HG03565 (cell line): Measurements from ENCODE around the gene STON1.
"Not testable (repeated sequence)": the region's sequence is repeated elsewhere in the genome, so short reads cannot be mapped to it uniquely, and the experiment has no call there.

ENCODE experiments used
- ATAC-seq: cut with Tn5 transposase; IDR thresholded peaks from one replicate; pipeline ENCODE4 v1.9.1; 2021; ENCODE audit warnings: mild to moderate bottlenecking, moderate library complexity; ENCODE audit not compliant: unreplicated experiment

Gene STON1, protein sequence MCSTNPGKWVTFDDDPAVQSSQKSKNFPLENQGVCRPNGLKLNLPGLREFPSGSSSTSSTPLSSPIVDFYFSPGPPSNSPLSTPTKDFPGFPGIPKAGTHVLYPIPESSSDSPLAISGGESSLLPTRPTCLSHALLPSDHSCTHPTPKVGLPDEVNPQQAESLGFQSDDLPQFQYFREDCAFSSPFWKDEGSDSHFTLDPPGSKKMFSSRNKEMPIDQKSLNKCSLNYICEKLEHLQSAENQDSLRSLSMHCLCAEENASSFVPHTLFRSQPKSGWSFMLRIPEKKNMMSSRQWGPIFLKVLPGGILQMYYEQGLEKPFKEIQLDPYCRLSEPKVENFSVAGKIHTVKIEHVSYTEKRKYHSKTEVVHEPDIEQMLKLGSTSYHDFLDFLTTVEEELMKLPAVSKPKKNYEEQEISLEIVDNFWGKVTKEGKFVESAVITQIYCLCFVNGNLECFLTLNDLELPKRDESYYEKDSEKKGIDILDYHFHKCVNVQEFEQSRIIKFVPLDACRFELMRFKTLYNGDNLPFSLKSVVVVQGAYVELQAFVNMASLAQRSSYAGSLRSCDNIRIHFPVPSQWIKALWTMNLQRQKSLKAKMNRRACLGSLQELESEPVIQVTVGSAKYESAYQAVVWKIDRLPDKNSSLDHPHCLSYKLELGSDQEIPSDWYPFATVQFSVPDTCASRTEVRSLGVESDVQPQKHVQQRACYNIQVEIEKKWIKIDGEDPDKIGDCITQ

GRCh38 chr2:48530033-48530811 is at the start of gene STON1:
Gene STON1, plus strand, starts transcription at chr2:48530154. Its CDS starts 50,480 bp downstream, at chr2:48580634.
- no peak for ATAC-seq

DNA sequence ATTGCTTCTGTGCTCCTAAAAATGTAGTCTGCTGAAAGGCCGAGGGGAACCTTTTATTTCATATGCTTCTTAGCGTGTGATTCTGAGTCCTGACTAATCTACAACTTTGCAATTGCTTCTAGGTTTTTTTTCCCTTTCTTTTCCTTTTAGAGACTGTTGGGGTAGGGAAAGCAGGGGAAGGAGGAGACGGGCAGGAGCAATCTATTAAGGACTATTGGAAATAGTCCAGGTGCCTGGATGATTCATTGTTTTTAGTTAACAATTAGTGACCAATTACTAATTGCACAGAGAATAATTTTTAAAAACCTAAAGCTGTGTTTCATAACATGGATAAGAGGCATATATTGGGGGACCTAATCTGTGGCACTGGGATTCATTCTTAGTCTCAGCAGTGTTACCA is 49.4 kb upstream of the STON1 start:
- no peak for ATAC-seq

- ATAC-seq, result no peak
Observed at GRCh38 chr2:48482313-48482712, 47.6 kb upstream of the STON1 start.

DNA sequence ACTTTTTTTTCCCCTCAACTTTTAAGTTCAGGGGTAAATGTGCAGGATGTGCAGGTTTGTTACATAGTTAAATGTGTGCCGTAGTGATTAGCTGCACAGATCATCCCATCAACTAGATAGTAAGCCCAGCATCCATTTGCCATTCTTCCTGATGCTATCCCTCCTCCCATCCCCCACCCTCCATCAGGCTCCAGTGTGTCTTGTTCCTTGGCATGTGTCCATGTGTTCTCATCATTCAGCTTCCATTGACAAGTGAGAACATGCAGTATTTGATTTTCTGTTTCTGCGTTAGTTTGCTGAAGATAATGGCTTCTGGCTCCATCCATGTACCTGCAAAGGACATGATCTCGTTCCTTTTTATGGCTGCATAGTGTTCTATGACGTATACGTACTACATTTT is 47.2 kb upstream of the STON1 start:
- ATAC-seq, result no peak

DNA sequence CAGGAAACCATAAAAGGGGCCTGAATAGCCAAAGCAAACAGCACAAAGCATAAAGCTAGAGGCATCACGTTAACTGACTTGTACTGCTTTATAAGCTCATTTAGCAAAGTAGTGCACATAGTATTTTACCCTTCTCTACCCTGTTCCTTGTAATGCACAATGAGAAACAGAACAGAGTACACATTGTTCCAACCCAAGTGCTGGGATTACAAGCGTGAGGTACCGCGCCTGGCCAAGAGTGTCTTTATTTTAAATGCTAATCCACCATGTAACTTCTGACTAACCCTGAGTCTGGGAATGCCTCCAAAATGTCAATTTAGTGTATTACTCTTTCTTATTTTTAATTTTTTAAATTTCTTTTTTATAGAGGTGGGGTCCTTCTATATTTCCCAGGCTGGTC is 46.4 kb upstream of the STON1 start:
- ATAC-seq, result no peak

GRCh38 chr2:48483916-48484315 is 46.0 kb upstream of the STON1 start:
- ATAC-seq, result no peak

DNA sequence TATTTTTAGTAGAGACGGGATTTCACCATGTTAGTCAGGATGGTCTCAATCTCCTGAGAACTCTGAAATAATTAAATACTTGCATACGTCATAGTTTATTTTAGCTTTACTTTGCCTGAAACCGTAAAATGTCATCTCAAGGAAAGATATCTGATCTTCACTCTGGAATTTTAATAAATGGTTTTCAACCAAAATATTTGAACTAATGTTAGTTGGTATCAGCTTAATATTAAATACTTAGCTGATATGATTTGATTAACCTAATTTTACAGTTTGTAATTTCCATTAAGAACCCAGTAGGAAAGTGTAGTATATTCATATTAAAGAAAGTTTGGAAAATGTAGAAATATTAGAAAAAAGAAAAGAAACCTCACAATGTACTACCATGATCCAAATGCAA is 41.4 kb upstream of the STON1 start:
- no peak for ATAC-seq

DNA sequence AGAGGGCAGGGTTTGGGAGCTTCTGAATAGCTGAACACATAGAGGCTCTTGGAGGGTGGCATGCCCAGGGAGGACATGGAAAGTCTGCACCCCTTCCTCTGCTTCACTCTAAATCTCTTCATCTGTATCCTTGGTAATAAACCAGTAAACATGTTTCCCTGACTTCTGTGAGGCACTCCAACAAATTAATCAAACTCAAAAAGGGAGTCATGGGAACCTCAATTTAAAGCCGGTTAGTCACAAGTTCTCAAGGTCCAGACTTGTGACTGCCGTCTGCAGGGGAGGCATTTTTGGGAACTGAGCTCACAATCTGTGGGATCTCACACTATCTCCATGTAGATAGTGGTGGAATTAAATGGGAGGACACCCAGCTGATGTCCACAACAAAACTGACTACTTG is 33.1 kb upstream of the STON1 start:
- no peak for ATAC-seq

- no peak for ATAC-seq
Observed at GRCh38 chr2:48504647-48505327, 25.2 kb upstream of the STON1 start.

DNA sequence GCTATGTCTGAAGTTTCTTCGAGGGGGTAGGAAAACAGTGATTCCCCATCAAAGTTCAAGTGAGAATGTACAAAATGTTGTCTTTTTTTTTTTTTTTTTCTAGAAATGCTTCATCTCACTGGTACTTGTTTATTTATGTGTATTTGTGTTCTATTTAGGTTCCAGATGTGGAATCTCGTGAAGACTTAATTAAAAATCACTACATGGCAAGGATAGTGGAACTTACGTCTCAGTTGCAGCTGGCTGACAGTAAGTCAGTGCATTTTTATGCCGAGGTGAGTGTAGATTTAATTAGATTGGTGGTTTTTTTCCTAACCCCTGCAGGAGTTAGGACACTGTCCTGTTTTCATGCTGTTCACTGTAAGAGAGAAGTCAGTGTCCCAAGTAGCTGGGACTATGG is 22.8 kb upstream of the STON1 start:
- no peak for ATAC-seq

- ATAC-seq, result no peak
Observed at GRCh38 chr2:48508461-48509124, 21.4 kb upstream of the STON1 start.

GRCh38 chr2:48510329-48510728 is 19.6 kb upstream of the STON1 start:
- no peak for ATAC-seq

DNA sequence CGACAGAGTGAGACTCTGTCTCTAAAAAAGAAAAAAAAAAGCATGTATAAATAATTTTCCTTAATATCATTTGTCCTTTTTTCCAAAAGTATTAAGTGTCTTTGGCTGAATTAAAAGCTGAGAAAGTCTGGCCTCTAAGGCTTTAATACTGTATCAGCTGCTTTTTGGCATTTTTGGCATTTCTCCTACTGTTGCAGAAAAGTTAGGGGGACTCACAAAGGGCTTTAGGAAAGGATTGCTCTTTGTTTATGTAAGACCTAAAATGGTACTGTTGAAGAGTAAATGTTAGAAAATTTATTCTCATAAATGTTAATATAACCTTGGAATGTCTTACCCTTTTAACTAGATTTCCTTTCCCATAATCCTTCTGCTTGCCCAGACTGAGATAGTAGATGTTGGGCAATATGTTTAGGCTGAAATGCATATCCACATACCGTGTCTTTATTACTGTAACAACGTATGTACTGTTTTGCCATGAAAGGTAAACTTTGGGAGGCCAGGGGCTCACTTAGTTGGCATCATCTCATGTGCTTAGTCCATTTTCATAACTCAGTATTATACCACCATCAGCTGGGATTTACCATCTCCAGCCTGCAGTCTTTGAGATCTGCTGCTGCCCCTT is 18.0 kb upstream of the STON1 start:
- ATAC-seq, result no peak

DNA sequence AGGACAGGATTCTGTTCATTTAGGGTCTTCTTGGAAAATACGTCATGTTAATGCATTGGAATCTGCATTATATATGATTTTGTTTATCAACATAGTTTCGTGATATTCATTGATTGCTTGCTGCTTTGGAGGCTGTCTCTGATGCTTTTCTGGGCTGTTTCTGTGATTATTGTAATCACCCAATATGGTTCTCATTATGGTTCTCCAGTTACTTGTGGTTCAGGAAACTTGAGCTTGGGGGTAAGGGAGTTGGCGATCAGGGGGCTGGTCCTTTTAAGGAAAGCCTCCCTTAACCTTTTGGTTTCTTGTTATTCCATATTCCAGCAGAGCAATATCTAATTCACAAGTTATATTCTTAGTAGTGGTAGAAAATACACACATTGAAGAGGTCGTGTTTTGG is 17.4 kb upstream of the STON1 start:
- ATAC-seq, result no peak

DNA sequence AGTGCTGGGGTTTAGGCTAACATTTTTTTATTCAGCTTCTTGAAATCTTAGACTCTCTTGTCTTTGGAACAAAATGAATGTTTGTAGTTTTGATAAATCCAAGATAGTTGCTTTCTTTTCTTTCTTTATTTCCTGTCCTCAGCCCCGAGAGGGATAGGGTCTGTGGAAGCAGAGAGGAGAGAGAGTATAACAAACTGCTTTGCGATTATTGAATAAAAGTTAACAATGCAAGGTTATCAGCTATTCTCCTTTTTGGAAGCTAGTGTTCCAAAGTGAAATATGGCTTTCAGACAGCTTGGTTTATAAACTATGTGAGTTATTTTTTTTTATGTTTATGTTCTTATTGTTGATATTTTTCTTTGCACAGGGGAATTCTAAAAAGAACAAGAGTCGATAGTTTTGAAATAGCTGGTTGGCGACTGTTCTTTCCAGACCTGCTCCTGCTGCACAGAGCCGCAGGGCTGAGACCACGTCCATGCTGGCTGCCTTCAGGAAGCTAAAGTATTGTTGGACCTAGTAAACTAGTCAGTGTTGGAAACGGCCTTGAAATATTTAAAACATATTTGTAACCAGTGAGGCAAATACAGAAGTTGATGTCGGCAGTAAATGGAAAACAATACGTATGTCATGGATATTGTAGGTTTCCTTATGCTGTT is 15.5 kb upstream of the STON1 start:
- no peak for ATAC-seq

DNA sequence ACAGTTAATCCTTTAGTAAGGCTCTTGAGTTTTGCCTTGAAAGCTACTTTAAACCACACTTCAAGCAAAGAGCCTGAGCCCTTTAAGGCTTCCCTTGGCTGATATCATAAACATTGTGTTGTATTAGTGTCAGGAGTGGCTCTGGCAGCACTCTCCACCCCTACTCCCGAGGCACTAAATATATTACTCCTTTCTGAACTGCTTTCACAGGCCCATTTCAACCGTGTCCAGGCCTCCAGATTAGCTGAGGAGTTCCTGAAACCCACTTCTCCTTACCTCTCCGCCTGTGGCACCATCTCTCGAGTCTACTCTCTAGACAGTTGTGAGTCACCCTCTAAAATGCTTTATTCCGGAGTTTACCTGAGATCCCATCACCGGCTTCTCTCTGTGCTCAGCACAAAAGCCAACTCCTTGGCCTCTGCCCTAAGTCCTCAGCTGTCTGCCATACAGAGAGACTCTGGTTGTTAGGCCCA is 14.4 kb upstream of the STON1 start:
- no peak for ATAC-seq

DNA sequence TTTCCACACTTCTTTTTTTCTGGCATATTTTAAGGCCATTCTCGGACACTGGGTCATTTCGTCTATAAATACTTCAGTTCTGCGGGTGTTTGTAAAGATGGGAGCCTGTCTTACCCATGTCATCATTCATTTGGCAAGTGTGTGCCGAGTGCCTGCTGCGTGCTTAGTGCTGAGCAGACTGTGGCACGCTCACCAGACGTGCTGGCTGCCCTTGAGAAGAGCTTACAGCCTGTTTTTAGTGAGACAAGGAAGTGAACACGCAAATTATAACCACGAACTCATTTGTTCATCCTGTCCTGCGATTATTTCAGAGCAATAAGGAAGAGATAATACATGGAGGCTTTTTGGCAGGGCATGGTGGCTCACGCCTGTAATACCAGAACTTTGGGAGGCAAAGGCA is 10.4 kb upstream of the STON1 start:
- ATAC-seq, result no peak

DNA sequence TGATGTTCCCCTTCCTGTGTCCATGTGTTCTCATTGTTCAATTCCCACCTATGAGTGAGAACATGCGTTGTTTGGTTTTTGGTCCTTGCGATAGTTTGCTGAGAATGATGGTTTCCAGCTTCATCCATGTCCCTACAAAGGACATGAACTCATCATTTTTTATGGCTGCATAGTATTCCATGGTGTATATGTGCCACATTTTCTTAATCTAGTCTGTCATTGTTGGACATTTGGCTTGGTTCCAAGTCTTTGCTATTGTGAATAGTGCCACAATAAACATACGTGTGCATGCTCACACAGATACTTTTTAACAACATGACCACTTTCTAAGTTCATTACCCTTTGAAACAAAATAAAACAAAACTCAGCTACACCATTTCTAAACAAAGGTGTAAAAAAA is 5.2 kb upstream of the STON1 start:
- not testable (repeated sequence) for ATAC-seq

DNA sequence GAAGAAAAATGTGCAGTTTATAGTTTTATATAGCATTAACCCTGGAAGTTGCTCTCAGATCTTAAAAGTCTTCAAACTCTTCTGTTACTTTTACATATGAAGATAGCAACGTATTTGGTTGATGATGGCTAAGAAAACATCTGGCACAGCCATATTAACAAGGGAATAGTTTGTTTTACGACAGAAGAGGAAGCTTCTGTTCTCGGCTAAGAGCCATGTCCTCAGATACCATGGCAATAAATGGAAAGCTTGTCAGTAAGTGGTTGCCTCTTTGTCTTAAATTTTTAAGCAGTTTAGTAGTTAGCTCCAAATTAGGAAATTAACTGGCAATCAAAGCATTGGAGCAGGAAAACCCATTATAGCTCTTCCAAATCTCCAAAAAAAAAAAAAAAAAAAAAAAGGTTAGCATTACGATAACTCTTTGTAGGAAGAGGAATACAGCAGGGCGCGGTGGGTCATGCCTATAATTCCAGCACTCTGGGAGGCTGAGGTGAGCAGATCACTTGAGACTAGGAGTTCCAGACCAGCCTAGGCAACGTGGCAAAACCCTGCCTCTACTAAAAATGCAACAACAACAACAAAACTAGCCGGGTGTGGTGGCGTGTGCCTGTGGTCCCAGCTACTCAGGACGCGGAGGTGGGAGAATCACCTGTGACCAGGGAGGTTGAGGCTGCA is 4.5 kb upstream of the STON1 start:
- ATAC-seq, result no peak
